Upper lobe of left lung (tissue), 6 donors: Measurements from ENCODE around the gene ZFP36L2. TPM values are rescaled to one million over a fixed set of nuclear protein-coding genes. Genes with fewer than 3 reads are reported as not detected.

Experiments
- ATAC-seq, 2 donors: fragments of 200-7000 bp; cut with Tn5 transposase; one replicate each; pipeline ENCODE4 v1.9.1; 2022; ENCODE audit warnings: mild to moderate bottlenecking in 2 of 2, moderate library complexity in 2 of 2; ENCODE audit not compliant: low FRiP score in 2 of 2
- DNase-seq, 2 donors: peaks; one replicate each; pipeline ENCODE4 v3.0.0-alpha.2; 2019 to 2020
- H3K27ac ChIP-seq, 4 donors: fragments of 200-600 bp; sonication (generic); one replicate each; pipeline ENCODE4 v1.5.1; 2016 to 2019
- H3K27me3 ChIP-seq, 4 donors: fragments of 200-600 bp; sonication (generic); one replicate each; pipeline ENCODE4 v1.5.1; 2017 to 2019
- H3K36me3 ChIP-seq, 4 donors: fragments of 200-600 bp; sonication (generic); one replicate each; pipeline ENCODE4 v1.5.1; 2016 to 2019
- H3K4me1 ChIP-seq, 4 donors: fragments of 200-600 bp; sonication (generic); one replicate each; pipeline ENCODE4 v1.5.1; 2018 to 2019
- H3K4me3 ChIP-seq, 4 donors: fragments of 200-600 bp; sonication (generic); one replicate each; pipeline ENCODE4 v1.5.1; 2017 to 2019; ENCODE audit warnings: mild to moderate bottlenecking in 2 of 4, moderate library complexity in 1 of 4
- H3K9me3 ChIP-seq, 4 donors: fragments of 200-600 bp; sonication (generic); one replicate each; pipeline ENCODE4 v1.5.1; 2018 to 2019
- CTCF ChIP-seq, 6 experiments: fragments of 450-650 bp in 4 of 6; fragments of 200-600 bp in 2 of 6; sonication (generic) in 2 of 6; IDR thresholded peaks; one replicate each; pipeline ENCODE4 v1.5.1; 2016 to 2019; ENCODE audit warnings: antibody characterized with exemption in 6 of 6
- EP300 ChIP-seq, 4 donors: sonication (generic); formaldehyde crosslinking; IDR thresholded peaks; one replicate each; pipeline ENCODE4 v1.5.1; 2017; ENCODE audit warnings: antibody characterized with exemption in 4 of 4, control low read depth in 2 of 4
- POLR2A ChIP-seq, 4 donors: fragments of 450-650 bp; IDR thresholded peaks; one replicate each; pipeline ENCODE4 v1.5.1; 2016 to 2017; ENCODE audit warnings: antibody characterized with exemption in 4 of 4, mild to moderate bottlenecking in 2 of 4
- POLR2AphosphoS5 ChIP-seq, 2 donors: sonication (generic); formaldehyde crosslinking; IDR thresholded peaks; one replicate each; pipeline ENCODE4 v1.5.1; 2017; ENCODE audit warnings: antibody characterized with exemption in 2 of 2
- WGBS, 2 donors: methylation state at CpG; one replicate each; pipeline ENCODE4 v1.1.5; 2017 to 2018; 5-methylcytosine and 5-hydroxymethylcytosine counted together
- total RNA-seq, 6 donors: library from RNA; depleted of rRNA in 4 of 6; stranded (reverse); fragments of >200 nt in 4 of 6; gene quantifications; one replicate each; pipeline versions ENCODE4 v1.1.0 to v1.2.1, GENCODE V29; 2016 to 2021
- donor health status: DM: no; HTN: no; CAD: no; lungs with moderate emphysema.
- donor health status: DM: no; HTN: yes; CAD: no; lungs with severe emphysema.

ZFP36L2 gene
- total RNA-seq, 6 donors from 2014 or later = 65.4 to 180 (median 127) TPM

- TF ChIP-seq EP300 (IDR thresholded peaks at IDR 0.05) = no peak
- TF ChIP-seq POLR2AphosphoS5 (IDR thresholded peaks at IDR 0.05) = no peak
- TF ChIP-seq CTCF (IDR thresholded peaks at IDR 0.05) = no peak
- no peak for TF ChIP-seq POLR2A (IDR thresholded peaks at IDR 0.05)
- 69 to 70% methylated on average over 7 to 9 of the region's 9 CpGs for WGBS, 2 donors
- Histone ChIP-seq H3K9me3 (no peaks in the 10 kb centered on the region), H3K36me3 (peaks cover 0 to 14% (median 5%) of the 10 kb centered on the region in 4 donors), H3K27me3 (no peaks in the 10 kb centered on the region), H3K4me1 (peaks cover 8 to 22% (median 18%) of the 10 kb centered on the region in 4 donors), H3K4me3 (no peak overlapping the region), H3K27ac (peak overlapping the region in 3 of 4 donors; percentile 16 to 70 (median 37))
- ATAC-seq (peak in 1 of 2 donors; percentile 45), DNase-seq (peak in 1 of 2 donors; percentile 52)
Observed at GRCh38 chr2:43233218-43234212, 7.1 kb upstream of the ZFP36L2 start.

GRCh38 chr2:43230951-43231827 is 4.8 kb upstream of the ZFP36L2 start:
- TF ChIP-seq EP300 (IDR thresholded peaks at IDR 0.05) = no peak
- TF ChIP-seq POLR2A (IDR thresholded peaks at IDR 0.05) = no peak
- no peak for TF ChIP-seq POLR2AphosphoS5 (IDR thresholded peaks at IDR 0.05)
- no peak for TF ChIP-seq CTCF (IDR thresholded peaks at IDR 0.05)
- H3K9me3 ChIP-seq = no peaks in the 10 kb centered on the region
- peaks cover 0 to 3% (median 0%) of the 10 kb centered on the region in 4 donors for H3K27me3 ChIP-seq
- peaks cover 0 to 14% (median 5%) of the 10 kb centered on the region in 4 donors for H3K36me3 ChIP-seq
- 90 to 92% methylated on average over 7 of the region's 7 CpGs for WGBS, 2 donors
- ATAC-seq (no peak), DNase-seq (no peak)
- no peak overlapping the region for H3K4me3 ChIP-seq
- H3K4me1 ChIP-seq = peaks cover 15 to 35% (median 24%) of the 10 kb centered on the region in 4 donors
- peak overlapping the region in 2 of 4 donors; percentile 5 to 14 for H3K27ac ChIP-seq

- no peak for TF ChIP-seq CTCF (IDR thresholded peaks at IDR 0.05)
- no peak for TF ChIP-seq POLR2AphosphoS5 (IDR thresholded peaks at IDR 0.05)
- no peak for TF ChIP-seq POLR2A (IDR thresholded peaks at IDR 0.05)
- TF ChIP-seq EP300 (IDR thresholded peaks at IDR 0.05) = no peak
- 87 to 90% methylated on average over 4 of the region's 4 CpGs for WGBS, 2 donors
- peaks cover 15 to 35% (median 24%) of the 10 kb centered on the region in 4 donors for H3K4me1 ChIP-seq
- H3K9me3 ChIP-seq = no peaks in the 10 kb centered on the region
- peak overlapping the region in 2 of 4 donors; percentile 5 to 15 for H3K27ac ChIP-seq
- peaks cover 0 to 3% (median 0%) of the 10 kb centered on the region in 4 donors for H3K27me3 ChIP-seq
- H3K36me3 ChIP-seq = peaks cover 0 to 14% (median 6%) of the 10 kb centered on the region in 4 donors
- no peak overlapping the region for H3K4me3 ChIP-seq
- DNase-seq (no peak), ATAC-seq (no peak)
Observed at GRCh38 chr2:43230351-43230885, 4.0 kb upstream of the ZFP36L2 start.

- ATAC-seq (no peak), DNase-seq (no peak)
- 37 to 39% methylated on average over 6 of the region's 6 CpGs for WGBS, 2 donors
- no peak for TF ChIP-seq CTCF (IDR thresholded peaks at IDR 0.05)
- TF ChIP-seq POLR2A (IDR thresholded peaks at IDR 0.05) = no peak
- no peak for TF ChIP-seq POLR2AphosphoS5 (IDR thresholded peaks at IDR 0.05)
- TF ChIP-seq EP300 (IDR thresholded peaks at IDR 0.05) = no peak
- Histone ChIP-seq H3K4me1 (peaks cover 15 to 43% (median 24%) of the 10 kb centered on the region in 4 donors), H3K4me3 (no peak overlapping the region), H3K9me3 (no peaks in the 10 kb centered on the region), H3K27me3 (peaks cover 0 to 3% (median 0%) of the 10 kb centered on the region in 4 donors), H3K27ac (peak overlapping the region; percentile 99 to 100 (median 99)), H3K36me3 (peaks cover 0 to 26% (median 19%) of the 10 kb centered on the region in 4 donors)
Observed at GRCh38 chr2:43228756-43229659, 2.6 kb upstream of the ZFP36L2 start.
